Karpas-422 (cell line): ENCODE data around the gene NLK. TPM values are rescaled to one million over a fixed set of nuclear protein-coding genes. Genes with fewer than 3 reads are reported as not detected.
"Not testable (repeated sequence)": the region's sequence is repeated elsewhere in the genome, so short reads cannot be mapped to it uniquely, and the experiment has no call there.

Experiments
- DNase-seq: peaks from one replicate; pipeline ENCODE4 v3.0.0-alpha.2; 2015
- H2AFZ ChIP-seq: fragments of 200-600 bp; sonication (generic); 2 replicates; pipeline ENCODE4 v1.6.1; 2014; ENCODE audit warnings: antibody characterized with exemption, low read length, mixed read lengths
- H3K27ac ChIP-seq: fragments of 200-600 bp; sonication (generic); 2 replicates; pipeline ENCODE4 v1.5.1; 2014; ENCODE audit warnings: mild to moderate bottlenecking, low read length, moderate library complexity
- H3K27me3 ChIP-seq: fragments of 200-600 bp; sonication (generic); 2 replicates; pipeline ENCODE4 v1.6.1; 2014; ENCODE audit warnings: low read length, mixed read lengths
- H3K36me3 ChIP-seq: fragments of 200-600 bp; sonication (generic); 2 replicates; pipeline ENCODE4 v1.6.1; 2014; ENCODE audit warnings: low read length, mixed read lengths; ENCODE audit not compliant: insufficient read depth
- H3K4me1 ChIP-seq: fragments of 200-600 bp; sonication (generic); 2 replicates; pipeline ENCODE4 v1.6.1; 2014; ENCODE audit warnings: mild to moderate bottlenecking, low read length, mixed read lengths
- H3K4me2 ChIP-seq: fragments of 200-600 bp; sonication (generic); 2 replicates; pipeline ENCODE4 v1.6.1; 2014; ENCODE audit warnings: low read length, low read depth, mild to moderate bottlenecking; ENCODE audit not compliant: poor library complexity, severe bottlenecking
- H3K4me3 ChIP-seq: fragments of 200-600 bp; sonication (generic); 2 replicates; pipeline ENCODE4 v1.5.1; 2014; ENCODE audit warnings: mild to moderate bottlenecking, antibody characterized with exemption, low read length, mixed read lengths
- H3K79me2 ChIP-seq: fragments of 200-600 bp; sonication (generic); 2 replicates; pipeline ENCODE4 v1.6.1; 2014; ENCODE audit warnings: mild to moderate bottlenecking, low read length, mixed read lengths
- H3K9ac ChIP-seq: fragments of 200-600 bp; sonication (generic); 2 replicates; pipeline ENCODE4 v1.6.0; 2014; ENCODE audit warnings: low read length
- H3K9me2 ChIP-seq: fragments of 200-600 bp; sonication (generic), shearing (Covaris generic); replicated peaks from 2 replicates; pipeline ENCODE4 v1.6.0; 2014; ENCODE audit warnings: mild to moderate bottlenecking, low read length, moderate library complexity; ENCODE audit not compliant: insufficient read depth
- H3K9me3 ChIP-seq: fragments of 300-700, 200-600 bp; sonication (generic); 2 replicates; pipeline ENCODE4 v1.6.1; 2014; ENCODE audit warnings: low read length, mixed read lengths
- H4K20me1 ChIP-seq: fragments of 200-600 bp; sonication (generic); 2 replicates; pipeline ENCODE4 v1.6.1; 2014; ENCODE audit warnings: mild to moderate bottlenecking, antibody characterized with exemption, low read length, low read depth; ENCODE audit not compliant: insufficient read depth
- total RNA-seq: library from RNA; depleted of rRNA; stranded (reverse); fragments of >200 nt; shearing (Covaris generic); gene quantifications from 2 replicates; pipeline ENCODE4 v1.2.3, GENCODE V29; 2014; ENCODE audit warnings: low replicate concordance

NLK gene
- total RNA-seq, 1 experiment from 2014 or later: 60.0 TPM

DNA sequence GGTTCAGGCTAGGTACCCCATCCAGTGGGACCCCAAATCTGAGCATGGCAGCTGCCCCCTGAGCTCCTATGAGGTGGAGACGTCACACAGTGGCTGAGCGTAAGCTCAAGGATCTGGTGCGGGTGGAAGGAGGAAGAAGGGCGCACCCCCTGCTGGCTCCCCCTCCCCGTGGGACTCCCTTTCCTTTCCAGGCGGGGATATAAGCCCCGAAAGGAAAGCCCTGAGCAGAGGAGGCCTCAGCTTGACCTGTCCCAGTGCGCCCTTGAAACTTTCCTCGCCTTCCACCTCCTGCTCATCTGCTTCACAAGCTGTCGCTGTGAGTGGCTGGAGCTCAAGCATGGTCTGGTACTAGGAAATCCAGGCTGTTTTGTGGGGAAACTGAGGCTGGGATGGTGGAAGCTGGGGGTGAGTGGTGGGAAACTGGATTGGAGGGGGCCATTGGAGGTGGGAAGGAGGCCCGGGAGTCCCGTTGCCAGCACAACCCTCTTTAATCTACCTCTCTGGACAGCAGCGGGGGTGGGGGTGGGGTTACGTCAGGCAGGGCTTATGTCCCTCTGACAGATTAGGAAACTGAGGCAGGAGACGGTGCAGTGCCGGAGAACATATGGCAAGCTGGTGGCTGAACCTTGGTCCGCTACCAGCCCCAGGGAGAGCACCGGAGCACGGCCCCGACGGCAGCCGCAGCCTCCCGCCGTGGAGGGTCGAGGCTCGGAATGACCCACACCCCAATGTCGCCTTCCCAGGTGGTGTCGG lies 184.3 kb downstream of the NLK start:
- H3K27me3 ChIP-seq: no peaks in the 10 kb centered on the region
- no peak overlapping the region for H3K4me2 ChIP-seq
- no peaks in the 10 kb centered on the region for H3K9me2 ChIP-seq
- no peak overlapping the region for H2AFZ ChIP-seq
- no peaks in the 10 kb centered on the region for H3K4me1 ChIP-seq
- H3K4me3 ChIP-seq: no peak overlapping the region
- H3K36me3 ChIP-seq: no peaks in the 10 kb centered on the region
- no peak overlapping the region for H3K27ac ChIP-seq
- H3K9ac ChIP-seq: no peak overlapping the region
- H3K9me3 ChIP-seq: no peaks in the 10 kb centered on the region
- no peaks in the 10 kb centered on the region for H3K79me2 ChIP-seq
- no peaks in the 10 kb centered on the region for H4K20me1 ChIP-seq
- no peak for DNase-seq

DNA sequence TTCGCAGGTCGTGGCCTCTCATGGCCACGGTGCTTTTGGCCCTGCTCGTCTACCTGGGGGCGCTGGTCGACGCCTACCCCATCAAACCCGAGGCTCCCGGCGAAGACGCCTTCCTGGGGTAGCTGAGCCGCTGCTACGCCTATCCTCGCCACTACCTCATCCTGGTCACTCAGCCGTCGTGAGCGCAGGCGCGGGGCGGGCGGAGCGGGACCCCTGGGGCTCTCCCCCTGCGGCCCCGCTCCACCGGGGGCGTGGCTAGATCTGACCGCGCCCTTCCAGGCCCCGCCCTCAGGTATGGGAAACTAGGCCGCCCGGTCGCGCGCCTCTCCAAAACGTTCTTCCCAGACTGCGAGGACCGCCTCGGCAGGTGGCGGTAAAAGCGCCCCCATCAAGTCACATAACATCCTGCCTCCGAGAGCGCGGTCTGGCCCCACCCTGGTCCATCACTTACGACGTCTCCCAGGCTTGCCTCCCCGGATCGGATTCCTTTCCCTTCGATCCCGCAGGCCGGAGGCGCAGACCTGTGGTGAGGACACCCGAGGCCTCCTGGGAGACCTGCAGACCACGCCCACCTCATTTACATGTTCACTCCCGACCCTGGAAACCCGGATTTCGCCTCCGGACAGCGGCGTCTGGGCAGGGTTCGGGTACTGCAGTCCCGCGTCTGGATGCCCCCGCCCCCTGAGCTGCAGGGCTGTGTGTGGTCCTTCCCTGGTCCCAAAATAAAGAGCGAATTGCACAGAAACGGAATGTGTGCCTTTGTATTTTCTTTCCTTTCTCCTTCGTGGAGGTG lies 185.0 kb downstream of the NLK start:
- H3K36me3 ChIP-seq: no peaks in the 10 kb centered on the region
- no peak overlapping the region for H2AFZ ChIP-seq
- H3K79me2 ChIP-seq: no peaks in the 10 kb centered on the region
- no peak overlapping the region for H3K27ac ChIP-seq
- DNase-seq: no peak
- H3K9me3 ChIP-seq: no peaks in the 10 kb centered on the region
- H3K4me1 ChIP-seq: no peaks in the 10 kb centered on the region
- no peak overlapping the region for H3K4me2 ChIP-seq
- no peaks in the 10 kb centered on the region for H3K27me3 ChIP-seq
- no peaks in the 10 kb centered on the region for H4K20me1 ChIP-seq
- H3K9me2 ChIP-seq: no peaks in the 10 kb centered on the region
- no peak overlapping the region for H3K4me3 ChIP-seq
- no peak overlapping the region for H3K9ac ChIP-seq

DNA sequence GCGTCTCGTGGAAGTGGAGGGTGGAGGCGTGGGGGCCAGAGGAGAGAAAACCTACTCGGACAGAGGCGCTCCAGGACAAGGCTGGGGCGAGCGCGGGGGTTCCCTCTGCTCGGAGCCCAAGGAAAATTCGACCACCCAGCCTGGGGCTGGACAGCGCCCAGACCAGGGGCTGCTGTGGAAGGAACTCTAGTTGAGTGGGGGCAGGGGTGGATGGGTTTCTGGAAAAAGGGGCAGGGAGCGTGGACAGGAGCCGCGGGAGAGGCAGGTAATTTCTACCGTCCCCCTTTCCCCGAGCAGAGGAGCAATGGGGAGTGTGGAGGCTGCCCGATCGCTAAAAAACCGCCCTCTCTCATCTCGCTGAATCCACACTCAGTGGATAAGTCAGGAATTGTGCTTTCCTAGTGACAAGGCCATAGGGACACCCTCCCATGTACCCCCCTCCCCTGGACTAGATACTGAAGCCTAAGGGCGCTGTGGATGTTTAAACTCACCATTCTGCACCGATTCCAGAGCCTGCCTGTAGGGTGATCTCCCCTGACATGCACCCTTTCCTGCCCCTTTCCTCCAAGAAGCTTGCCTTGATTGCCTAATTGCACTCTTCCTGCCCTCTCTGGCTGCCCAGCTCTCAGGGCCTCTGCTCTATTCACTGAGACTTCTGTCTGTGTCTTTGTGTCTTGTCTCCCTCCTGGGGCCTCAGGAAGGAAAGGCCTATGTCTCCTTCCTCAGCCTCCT lies 185.8 kb downstream of the NLK start:
- H3K9ac ChIP-seq: no peak overlapping the region
- H3K79me2 ChIP-seq: no peaks in the 10 kb centered on the region
- no peaks in the 10 kb centered on the region for H4K20me1 ChIP-seq
- no peaks in the 10 kb centered on the region for H3K4me1 ChIP-seq
- H3K36me3 ChIP-seq: no peaks in the 10 kb centered on the region
- H3K4me2 ChIP-seq: no peak overlapping the region
- no peak overlapping the region for H2AFZ ChIP-seq
- no peak overlapping the region for H3K4me3 ChIP-seq
- no peaks in the 10 kb centered on the region for H3K9me2 ChIP-seq
- H3K27me3 ChIP-seq: no peaks in the 10 kb centered on the region
- DNase-seq: no peak
- H3K9me3 ChIP-seq: no peaks in the 10 kb centered on the region
- H3K27ac ChIP-seq: no peak overlapping the region

DNA sequence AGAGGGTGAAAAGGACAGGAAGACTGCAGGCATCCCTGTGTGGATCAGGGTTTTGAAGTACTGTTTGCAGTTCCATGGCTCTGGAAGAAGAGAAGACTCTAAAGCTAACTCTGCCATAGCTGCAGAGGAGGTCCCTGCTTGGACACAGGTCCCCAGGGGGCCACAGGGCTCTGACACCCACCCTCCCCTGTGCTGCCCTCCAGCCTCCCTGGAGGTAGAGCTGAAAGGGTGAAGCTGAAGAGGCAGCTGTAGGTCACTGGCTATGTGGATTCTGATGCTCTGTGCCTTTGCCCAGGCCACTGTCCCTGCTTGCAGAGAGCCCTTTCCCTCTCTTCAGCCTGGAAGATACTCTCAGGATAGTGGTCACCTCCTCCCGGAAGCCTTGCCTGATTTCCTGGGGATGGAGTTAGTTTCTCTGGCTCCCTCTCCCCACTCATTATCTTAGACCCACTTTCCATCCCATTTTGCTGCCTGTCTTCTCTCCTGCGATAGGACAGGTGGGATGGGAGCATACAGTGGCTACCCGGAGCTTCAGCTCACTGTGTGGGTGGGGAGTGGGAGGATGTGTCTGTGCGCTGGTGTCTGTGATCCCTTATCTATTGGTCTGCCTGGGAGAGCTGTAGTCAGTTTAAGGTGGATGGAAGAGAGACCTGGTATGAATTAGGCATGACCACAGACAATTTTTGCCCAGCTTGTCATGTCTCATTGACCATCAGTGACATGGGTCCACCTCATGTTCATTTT lies 186.7 kb downstream of the NLK start:
- H3K36me3 ChIP-seq: no peaks in the 10 kb centered on the region
- H3K9me2 ChIP-seq: no peaks in the 10 kb centered on the region
- H3K4me1 ChIP-seq: no peaks in the 10 kb centered on the region
- H3K79me2 ChIP-seq: no peaks in the 10 kb centered on the region
- H3K27ac ChIP-seq: no peak overlapping the region
- DNase-seq: no peak
- H3K4me2 ChIP-seq: no peak overlapping the region
- H3K4me3 ChIP-seq: no peak overlapping the region
- H3K9ac ChIP-seq: no peak overlapping the region
- no peak overlapping the region for H2AFZ ChIP-seq
- no peaks in the 10 kb centered on the region for H3K9me3 ChIP-seq
- H3K27me3 ChIP-seq: no peaks in the 10 kb centered on the region
- H4K20me1 ChIP-seq: no peaks in the 10 kb centered on the region

DNA sequence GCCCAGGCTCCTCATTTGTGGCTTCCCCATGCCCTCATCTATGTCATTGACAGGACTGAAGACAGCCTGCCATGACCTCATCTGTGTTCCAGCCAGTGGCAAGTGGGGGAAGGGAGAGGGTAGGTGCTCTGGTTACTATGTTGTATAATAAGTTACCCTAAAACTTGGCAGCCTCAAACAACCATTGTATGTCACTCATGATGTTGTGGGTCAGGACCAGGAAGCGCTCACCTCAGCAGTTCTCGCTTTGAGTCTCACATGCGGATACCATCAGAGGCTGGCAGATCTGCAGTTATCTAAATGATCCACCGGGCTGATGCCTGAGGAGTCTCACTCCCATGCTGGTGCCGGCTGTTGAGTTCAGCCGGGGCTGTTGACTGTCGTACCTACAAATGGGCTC lies 187.5 kb downstream of the NLK start:
- Histone ChIP-seq H4K20me1 (no peaks in the 10 kb centered on the region), H3K4me3 (no peak overlapping the region), H3K9me3 (no peaks in the 10 kb centered on the region), H3K9ac (no peak overlapping the region), H3K4me1 (no peaks in the 10 kb centered on the region), H3K9me2 (no peaks in the 10 kb centered on the region), H3K4me2 (no peak overlapping the region), H3K36me3 (no peaks in the 10 kb centered on the region), H2AFZ (no peak overlapping the region), H3K27ac (no peak overlapping the region), H3K79me2 (no peaks in the 10 kb centered on the region), H3K27me3 (no peaks in the 10 kb centered on the region)
- DNase-seq: no peak

DNA sequence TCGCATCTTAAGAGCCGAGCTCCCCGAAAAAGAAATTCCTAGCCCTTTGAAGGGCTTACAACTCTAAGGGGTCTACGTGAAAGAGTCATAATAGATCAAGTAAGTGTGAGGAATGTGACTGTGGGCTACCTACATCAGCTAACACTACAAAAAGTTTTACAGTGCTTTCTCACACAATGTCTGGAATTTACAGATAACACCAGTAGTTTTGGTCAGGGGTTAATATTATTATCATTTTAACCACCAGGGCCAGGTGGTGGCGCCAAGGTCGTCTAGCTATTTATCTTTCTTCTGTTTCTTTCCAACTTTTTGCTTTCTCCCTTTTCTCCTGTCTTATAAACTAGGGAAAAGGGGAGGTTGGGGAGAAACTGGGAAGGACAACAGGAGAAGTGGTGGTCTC lies 188.1 kb downstream of the NLK start:
- not testable (repeated sequence) for H3K4me3 ChIP-seq, H3K9me3 ChIP-seq, H3K4me1 ChIP-seq, H3K27me3 ChIP-seq, H3K79me2 ChIP-seq, H2AFZ ChIP-seq, H3K4me2 ChIP-seq, H3K36me3 ChIP-seq, DNase-seq, H3K9ac ChIP-seq, H3K9me2 ChIP-seq, H4K20me1 ChIP-seq, H3K27ac ChIP-seq

DNA sequence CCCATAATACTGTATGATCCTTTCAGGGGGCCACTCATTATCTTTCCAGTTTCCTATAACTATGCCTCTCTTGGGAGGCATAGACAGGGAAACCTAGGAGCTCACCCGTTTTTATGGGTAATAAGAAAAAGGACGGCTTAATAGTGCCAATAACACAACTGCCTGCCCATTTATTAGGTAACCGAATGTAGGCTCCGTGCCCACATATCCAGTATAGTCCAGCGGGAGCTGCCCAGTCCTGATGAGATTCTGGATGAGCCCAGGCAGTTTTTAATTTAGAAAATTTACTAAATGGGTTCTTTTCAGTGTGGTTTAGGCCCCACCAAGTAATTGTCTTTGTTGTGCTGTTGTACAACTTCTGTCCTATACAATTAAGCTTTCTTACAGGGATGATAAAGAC lies 189.1 kb downstream of the NLK start:
- H3K9ac ChIP-seq, H3K4me1 ChIP-seq, H3K79me2 ChIP-seq, H3K9me3 ChIP-seq, H3K4me3 ChIP-seq, H2AFZ ChIP-seq, DNase-seq, H3K36me3 ChIP-seq, H3K4me2 ChIP-seq, H3K27ac ChIP-seq, H3K9me2 ChIP-seq, H4K20me1 ChIP-seq, H3K27me3 ChIP-seq: not testable (repeated sequence)
